OCI-LY7 (cell line): Measurements from ENCODE around the gene LHPP. TPM values are rescaled to one million over a fixed set of nuclear protein-coding genes. Genes with fewer than 3 reads are reported as not detected.

ENCODE experiments used
- BruUV-seq: library from RNA; stranded (reverse); fragments of 400-500 nt; replicated peaks from 2 replicates; lab custom pipeline; 2021; lab: Mats Ljungman, UMichigan
- CTCF ChIA-PET: fragments of 300-600 bp; sonication (Branson Sonifier 250); formaldehyde crosslinking; loops from one replicate; lab custom pipeline; 2022; ENCODE audit warnings: antibody characterized with exemption; ENCODE audit not compliant: unreplicated experiment; lab: Charles Lee
- POLR2A ChIA-PET: fragments of 300-600 bp; sonication (Branson Sonifier 250); formaldehyde crosslinking; loops from one replicate; lab custom pipeline; 2022; ENCODE audit warnings: antibody characterized with exemption; lab: Charles Lee
- DNase-seq: peaks from one replicate; pipeline ENCODE4 v3.0.0-alpha.2; 2015; ENCODE audit warnings: low spot score
- H2AFZ ChIP-seq: fragments of 200-600 bp; sonication (generic), shearing (Covaris generic); 2 replicates; pipeline ENCODE4 v1.6.1; 2014; ENCODE audit warnings: mild to moderate bottlenecking, antibody characterized with exemption, low read length, moderate library complexity
- H3K27ac ChIP-seq: fragments of 200-600 bp; sonication (generic); 2 replicates; pipeline ENCODE4 v1.5.1; 2014; ENCODE audit warnings: mixed run types, low read depth, mild to moderate bottlenecking, moderate library complexity, low read length, inconsistent platforms; ENCODE audit not compliant: poor library complexity, severe bottlenecking
- H3K36me3 ChIP-seq: fragments of 200-600 bp; sonication (generic); 2 replicates; pipeline ENCODE4 v1.6.1; 2014; ENCODE audit warnings: mild to moderate bottlenecking, antibody characterized with exemption, low read length, moderate library complexity, mixed read lengths; ENCODE audit not compliant: insufficient read depth
- H3K4me1 ChIP-seq: fragments of 200-600 bp; sonication (generic); 2 replicates; pipeline ENCODE4 v1.5.1; 2014; ENCODE audit warnings: mild to moderate bottlenecking, low read length; ENCODE audit not compliant: insufficient read depth, poor library complexity, severe bottlenecking
- H3K4me2 ChIP-seq: fragments of 200-600 bp; sonication (generic); 2 replicates; pipeline ENCODE4 v1.6.1; 2014; ENCODE audit warnings: mild to moderate bottlenecking, low read length
- H3K4me3 ChIP-seq: fragments of 200-600 bp; sonication (generic); 2 replicates; pipeline ENCODE4 v1.5.1; 2014; ENCODE audit warnings: mild to moderate bottlenecking, low read depth, low read length; ENCODE audit not compliant: poor library complexity, severe bottlenecking
- H3K79me2 ChIP-seq: fragments of 200-600 bp; sonication (generic); 2 replicates; pipeline ENCODE4 v1.6.1; 2016; ENCODE audit warnings: low read depth, mild to moderate bottlenecking, low read length, moderate library complexity, mixed read lengths; ENCODE audit not compliant: insufficient read depth
- H3K9me2 ChIP-seq: fragments of 200-600 bp; sonication (generic); 2 replicates; pipeline ENCODE4 v1.6.1; 2016; ENCODE audit warnings: mild to moderate bottlenecking, low read length, mixed read lengths; ENCODE audit not compliant: insufficient read depth
- H3K9me3 ChIP-seq: fragments of 200-600 bp; sonication (generic); 2 replicates; pipeline ENCODE4 v1.6.1; 2014; ENCODE audit warnings: mild to moderate bottlenecking, mixed run types, low read length, mixed read lengths
- H4K20me1 ChIP-seq: fragments of 200-600 bp; sonication (generic); 2 replicates; pipeline ENCODE4 v1.6.1; 2014; ENCODE audit warnings: mild to moderate bottlenecking, antibody characterized with exemption, low read length, moderate library complexity, mixed read lengths; ENCODE audit not compliant: insufficient read depth
- EZH2phosphoT487 ChIP-seq: fragments of 200-600 bp; sonication (generic); IDR thresholded peaks from 2 replicates; pipeline ENCODE4 v1.6.1; 2018; ENCODE audit warnings: low read depth, borderline replicate concordance, mild to moderate bottlenecking, mixed run types, antibody characterized with exemption, low read length, moderate library complexity, mixed read lengths
- intact Hi-C: fragments of 100-400 bp; cut with micrococcal nuclease; formaldehyde crosslinking; loops from one replicate; pipeline ENCODE4 v1.10.0; 2022; ENCODE audit not compliant: unreplicated experiment
- total RNA-seq, 2 experiments: library from RNA; depleted of rRNA in 1 of 2; stranded (reverse); fragments of >200 nt in 1 of 2; shearing (Covaris generic) in 1 of 2; gene quantifications; 2 replicates each; pipeline ENCODE4 v1.2.3, GENCODE V29; 2014 to 2022
- TF ChIP-seq, protein P1 (sequence below): fragments of 200-600 bp; sonication (generic); conservative IDR thresholded peaks from 2 replicates; pipeline ENCODE4 v1.5.1; 2014; ENCODE audit warnings: mild to moderate bottlenecking, antibody characterized with exemption, low read length, moderate library complexity, mixed read lengths

The LHPP gene
- total RNA-seq, 2 experiments from 2014 or later: 30.3 to 65.2 TPM

DNA sequence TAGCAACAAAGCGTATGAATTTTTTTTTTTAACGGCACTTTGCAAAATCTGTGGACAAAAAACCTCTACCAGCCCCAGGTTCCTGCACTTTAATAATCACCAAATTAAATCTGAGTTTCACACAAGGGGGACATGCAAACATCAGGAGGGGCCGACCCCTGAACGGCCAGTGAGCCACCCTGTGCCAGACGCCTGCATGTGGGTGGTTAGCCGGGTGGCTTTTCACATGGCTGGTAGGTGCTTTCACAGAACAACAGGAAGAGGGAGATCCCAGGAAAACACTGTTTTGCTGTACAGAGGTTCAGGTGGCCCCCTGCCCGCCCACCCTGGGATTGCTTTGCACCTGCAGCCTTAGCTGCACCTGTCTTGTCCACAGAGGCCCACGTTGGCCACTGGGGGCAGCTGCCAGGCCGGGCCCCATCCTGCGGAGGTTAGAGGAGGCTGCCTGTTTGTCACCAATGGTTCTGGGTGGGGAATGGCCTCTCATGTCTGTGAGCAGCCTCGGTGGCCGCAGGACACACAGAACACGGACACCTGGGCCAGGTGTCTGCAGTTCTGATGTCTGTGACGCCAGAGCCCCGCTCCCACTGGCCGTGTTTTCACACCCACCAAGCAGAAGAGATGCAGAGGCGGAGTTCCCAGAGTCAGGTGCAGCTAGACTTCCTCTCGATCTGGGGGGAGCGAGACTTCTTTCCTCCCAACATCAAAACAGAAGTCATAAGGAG, 174.8 kb downstream of the LHPP start:
- intact Hi-C loops: no loop called here

DNA sequence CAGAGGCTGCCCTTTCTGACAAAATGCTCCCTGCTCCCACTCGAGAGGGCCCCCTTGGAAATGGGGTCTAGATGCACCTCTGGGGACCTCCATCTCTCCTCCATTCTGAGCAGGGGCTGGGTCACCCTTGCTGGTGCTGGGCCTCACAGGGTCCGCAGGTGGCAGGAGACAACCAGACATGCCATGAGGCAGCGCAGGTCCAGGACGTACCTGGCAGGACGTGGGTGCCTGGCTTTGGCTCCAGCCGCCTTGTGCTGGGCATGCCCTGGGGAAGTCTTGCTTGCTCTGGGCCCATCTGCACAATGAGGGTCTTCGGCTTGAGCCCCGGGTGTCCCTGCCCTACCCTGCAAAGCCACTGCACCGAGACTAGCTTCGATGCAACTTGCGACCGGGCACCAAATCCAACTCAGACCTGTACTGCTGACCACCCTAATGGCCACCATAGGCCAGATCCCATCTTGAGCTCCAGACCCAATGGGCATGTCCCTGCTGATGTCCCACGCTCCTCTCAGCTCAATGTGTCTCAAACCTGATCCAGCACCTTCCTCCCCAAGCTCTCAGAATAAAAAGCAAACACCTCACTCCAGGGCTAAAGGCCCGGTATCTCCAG, 175.6 kb downstream of the LHPP start:
- Histone ChIP-seq H3K4me3 (no peak overlapping the region), H3K4me2 (no peak overlapping the region), H3K79me2 (peaks cover 10% of the 10 kb centered on the region; the same call in 1 of the 2 replicates), H3K27ac (no peak overlapping the region), H4K20me1 (no peaks in the 10 kb centered on the region), H3K4me1 (peaks cover 21% of the 10 kb centered on the region), H3K36me3 (peaks cover 50% of the 10 kb centered on the region), H2AFZ (no peak overlapping the region), H3K9me3 (no peaks in the 10 kb centered on the region; the same call in 1 of the 2 replicates), H3K9me2 (no peaks in the 10 kb centered on the region)
- TF ChIP-seq, protein P1, sequence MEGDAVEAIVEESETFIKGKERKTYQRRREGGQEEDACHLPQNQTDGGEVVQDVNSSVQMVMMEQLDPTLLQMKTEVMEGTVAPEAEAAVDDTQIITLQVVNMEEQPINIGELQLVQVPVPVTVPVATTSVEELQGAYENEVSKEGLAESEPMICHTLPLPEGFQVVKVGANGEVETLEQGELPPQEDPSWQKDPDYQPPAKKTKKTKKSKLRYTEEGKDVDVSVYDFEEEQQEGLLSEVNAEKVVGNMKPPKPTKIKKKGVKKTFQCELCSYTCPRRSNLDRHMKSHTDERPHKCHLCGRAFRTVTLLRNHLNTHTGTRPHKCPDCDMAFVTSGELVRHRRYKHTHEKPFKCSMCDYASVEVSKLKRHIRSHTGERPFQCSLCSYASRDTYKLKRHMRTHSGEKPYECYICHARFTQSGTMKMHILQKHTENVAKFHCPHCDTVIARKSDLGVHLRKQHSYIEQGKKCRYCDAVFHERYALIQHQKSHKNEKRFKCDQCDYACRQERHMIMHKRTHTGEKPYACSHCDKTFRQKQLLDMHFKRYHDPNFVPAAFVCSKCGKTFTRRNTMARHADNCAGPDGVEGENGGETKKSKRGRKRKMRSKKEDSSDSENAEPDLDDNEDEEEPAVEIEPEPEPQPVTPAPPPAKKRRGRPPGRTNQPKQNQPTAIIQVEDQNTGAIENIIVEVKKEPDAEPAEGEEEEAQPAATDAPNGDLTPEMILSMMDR: no peak
- no peak for TF ChIP-seq EZH2phosphoT487
- DNase-seq: no peak
- intact Hi-C loops: no loop called here
- CTCF ChIA-PET: no interaction called here
- POLR2A ChIA-PET: no interaction called here
- no TSS peak for BruUV-seq

More for the DNA sequence above, 174.8 kb downstream of the LHPP start:
- Histone ChIP-seq H4K20me1 (no peaks in the 10 kb centered on the region), H3K4me2 (no peak overlapping the region), H3K9me3 (no peaks in the 10 kb centered on the region; the same call in 1 of the 2 replicates), H3K4me1 (peaks cover 20% of the 10 kb centered on the region), H2AFZ (no peak overlapping the region), H3K36me3 (peaks cover 49% of the 10 kb centered on the region), H3K27ac (no peak overlapping the region), H3K79me2 (peaks cover 10% of the 10 kb centered on the region; the same call in 1 of the 2 replicates), H3K4me3 (no peak overlapping the region), H3K9me2 (no peaks in the 10 kb centered on the region)
- TF ChIP-seq, protein P1: peak; percentile 40
- no peak for TF ChIP-seq EZH2phosphoT487
- no TSS peak for BruUV-seq
- ChIA-PET POLR2A (no interaction called here), CTCF (no interaction called here)
- DNase-seq: peak; percentile 34
